HCT116 (cell line): ENCODE measurements around the gene ZSWIM9. TPM values are rescaled to one million over a fixed set of nuclear protein-coding genes. Genes with fewer than 3 reads are reported as not detected.

Experiments
- ATAC-seq: fragments of 200-7000 bp; cut with Tn5 transposase; 2 replicates; pipeline ENCODE4 v1.9.1; 2020; ENCODE audit warnings: mild to moderate bottlenecking, moderate library complexity
- BruUV-seq: library from RNA; stranded (reverse); fragments of 400-500 nt; replicated peaks from 2 replicates; lab custom pipeline; 2021; lab: Mats Ljungman, UMichigan
- CTCF ChIA-PET: fragments of 300-600 bp; sonication (Branson Sonifier 250); formaldehyde crosslinking; loops from one replicate; lab custom pipeline; 2021; ENCODE audit warnings: antibody characterized with exemption; lab: Charles Lee
- POLR2A ChIA-PET: fragments of 300-600, 350-600 bp; sonication (Branson Sonifier 250); formaldehyde crosslinking; loops from one replicate; lab custom pipeline; 2021; ENCODE audit warnings: antibody characterized with exemption; lab: Charles Lee
- RAD21 ChIA-PET, 2 experiments: fragments of 300-600 bp; sonication (Branson Sonifier 250); formaldehyde crosslinking; loops; one replicate each; lab custom pipeline; 2023; ENCODE audit warnings: low total read pairs in 2 of 2; ENCODE audit not compliant: uncharacterized antibody in 2 of 2, unreplicated experiment in 2 of 2, low non-redundant PET in 1 of 2; lab: Charles Lee
- DNase-seq: peaks from one replicate; pipeline ENCODE4 v3.0.0-alpha.2; 2010; ENCODE audit warnings: low read depth, low spot score
- H2AFZ ChIP-seq: fragments of 200-600 bp; shearing (Covaris generic), sonication (generic); 2 replicates; pipeline ENCODE4 v1.6.1; 2017; ENCODE audit warnings: low read depth, mixed run types, mixed read lengths, antibody characterized with exemption, low read length; ENCODE audit not compliant: poor library complexity, severe bottlenecking
- H3K27ac ChIP-seq: 2 replicates; pipeline ENCODE4 v1.5.1; 2012; ENCODE audit warnings: low read depth, low read length
- H3K27me3 ChIP-seq: fragments of 200-600 bp; sonication (generic); 2 replicates; pipeline ENCODE4 v1.6.1; 2016; ENCODE audit warnings: mixed run types, low read length, mixed read lengths; ENCODE audit not compliant: insufficient read depth
- H3K36me3 ChIP-seq, 2 experiments: fragments of 200-500 bp in 1 of 2; fragments of 200-600 bp in 1 of 2; sonication (Bioruptor generic) in 1 of 2; sonication (generic) in 1 of 2; 2 replicates each; pipeline versions ENCODE4 v1.5.1 to v1.6.1; 2014 to 2016; ENCODE audit warnings: low read length in 2 of 2, inconsistent platforms in 1 of 2, mixed read lengths in 1 of 2, mixed run types in 1 of 2; ENCODE audit not compliant: insufficient read depth in 2 of 2, control insufficient read depth in 1 of 2
- H3K4me1 ChIP-seq, 2 experiments: fragments of 200-600 bp in 1 of 2; sonication (generic) in 1 of 2; 2 replicates each; pipeline versions ENCODE4 v1.5.1 to v1.6.1; 2012 to 2017; ENCODE audit warnings: low read length in 2 of 2, inconsistent platforms in 1 of 2, mild to moderate bottlenecking in 1 of 2, mixed read lengths in 1 of 2, mixed run types in 1 of 2, moderate library complexity in 1 of 2; ENCODE audit not compliant: insufficient read depth in 2 of 2, control insufficient read depth in 1 of 2
- H3K4me2 ChIP-seq: fragments of 200-600 bp; sonication (generic); 2 replicates; pipeline ENCODE4 v1.6.1; 2017; ENCODE audit warnings: mixed run types, low read length, mixed read lengths
- H3K4me3 ChIP-seq, 2 experiments: fragments of 200-600 bp in 1 of 2; sonication (generic) in 1 of 2; replicated peaks in 1 of 2; 2 replicates each; pipeline ENCODE4 v1.5.1; 2011 to 2016; ENCODE audit warnings: low read length in 2 of 2, control low read depth in 1 of 2, low read depth in 1 of 2, mild to moderate bottlenecking in 1 of 2, mixed read lengths in 1 of 2, mixed run types in 1 of 2
- H3K79me2 ChIP-seq: fragments of 200-600 bp; sonication (generic); 2 replicates; pipeline ENCODE4 v1.6.1; 2017; ENCODE audit warnings: mild to moderate bottlenecking, mixed run types, low read length, moderate library complexity, mixed read lengths; ENCODE audit not compliant: insufficient read depth
- H3K9ac ChIP-seq: fragments of 200-600 bp; sonication (generic); 2 replicates; pipeline ENCODE4 v1.6.1; 2016; ENCODE audit warnings: low read length, mixed read lengths
- H3K9me2 ChIP-seq: fragments of 200-600 bp; sonication (generic), shearing (Covaris generic); 2 replicates; pipeline ENCODE4 v1.6.1; 2017; ENCODE audit warnings: mixed run types, mild to moderate bottlenecking, moderate library complexity; ENCODE audit not compliant: insufficient read depth
- H3K9me3 ChIP-seq, 2 experiments: fragments of 200-500 bp in 1 of 2; fragments of 200-600 bp in 1 of 2; sonication (Bioruptor generic) in 1 of 2; sonication (generic) in 1 of 2; 2 replicates each; pipeline ENCODE4 v1.6.1; 2014 to 2017; ENCODE audit warnings: low read length in 2 of 2, mixed read lengths in 2 of 2, inconsistent platforms in 1 of 2, low read depth in 1 of 2, mild to moderate bottlenecking in 1 of 2, mixed run types in 1 of 2, moderate library complexity in 1 of 2; ENCODE audit not compliant: control insufficient read depth in 1 of 2, insufficient read depth in 1 of 2
- H4K20me1 ChIP-seq: fragments of 200-600 bp; sonication (generic), shearing (Covaris generic); 2 replicates; pipeline ENCODE4 v1.6.1; 2017; ENCODE audit warnings: mixed run types, mild to moderate bottlenecking, moderate library complexity; ENCODE audit not compliant: insufficient read depth
- CBX3 ChIP-seq: IDR thresholded peaks from 2 replicates; pipeline ENCODE4 v1.6.1; 2012; ENCODE audit warnings: low read depth
- CEBPB ChIP-seq: IDR thresholded peaks from 2 replicates; pipeline ENCODE4 v1.6.1; 2012; ENCODE audit warnings: low read depth
- CTCF ChIP-seq, 3 experiments: fragments of 200-600 bp in 1 of 3; sonication (generic) in 1 of 3; IDR thresholded peaks in 2 of 3; conservative IDR thresholded peaks in 1 of 3; 2 replicates each; pipeline ENCODE4 v1.5.1; 2012 to 2017; ENCODE audit warnings: low read depth in 2 of 3, low read length in 2 of 3, antibody characterized with exemption in 1 of 3, borderline replicate concordance in 1 of 3, control low read depth in 1 of 3, mild to moderate bottlenecking in 1 of 3, mixed read lengths in 1 of 3, mixed run types in 1 of 3, moderate library complexity in 1 of 3; ENCODE audit not compliant: insufficient read depth in 1 of 3
- EZH2 ChIP-seq: fragments of 200-600 bp; sonication (generic); IDR thresholded peaks from 2 replicates; pipeline ENCODE4 v1.6.1; 2017; ENCODE audit warnings: antibody characterized with exemption, mixed run types
- RAD21 ChIP-seq: IDR thresholded peaks from 2 replicates; pipeline ENCODE4 v1.6.1; 2012; ENCODE audit warnings: low read depth, mild to moderate bottlenecking
- SRF ChIP-seq: IDR thresholded peaks from 2 replicates; pipeline ENCODE4 v1.6.1; 2012; ENCODE audit warnings: low read depth
- TCF7L2 ChIP-seq: IDR thresholded peaks from 2 replicates; pipeline ENCODE4 v1.7.0; 2011; ENCODE audit warnings: borderline replicate concordance, inconsistent platforms; ENCODE audit not compliant: insufficient read depth, insufficient read length; ENCODE audit errors: extremely low read depth
- intact Hi-C: fragments of 100-400 bp; cut with micrococcal nuclease; formaldehyde crosslinking; loops from 2 replicates; pipeline ENCODE4 v1.10.0; 2022
- total RNA-seq: library from RNA; stranded (reverse); gene quantifications from one replicate; pipeline ENCODE4 v1.2.1, GENCODE V29; 2021; ENCODE audit not compliant: unreplicated experiment

Gene ZSWIM9
- total RNA-seq, 1 experiment from 2014 or later: 10.2 TPM

DNA sequence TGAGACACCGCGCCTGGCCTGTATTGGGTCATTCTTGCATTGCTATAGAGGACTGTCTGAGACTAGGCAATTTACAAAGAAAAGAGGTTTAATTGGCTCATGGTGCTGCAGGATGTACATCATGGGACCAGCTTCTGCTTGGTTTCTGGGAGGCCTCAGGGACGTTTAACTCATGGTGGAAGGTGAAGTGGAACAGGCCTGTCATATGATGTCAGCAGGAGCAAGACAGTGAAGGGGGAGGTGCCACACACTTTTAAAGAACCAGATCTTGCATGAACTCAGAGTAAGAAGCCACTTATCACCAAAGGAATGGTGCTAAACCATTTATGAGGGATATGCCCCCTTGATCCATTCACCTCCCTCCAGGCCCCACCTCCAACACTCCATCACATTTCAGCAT is 66.6 kb downstream of the ZSWIM9 start:
- ATAC-seq (no peak), DNase-seq (no peak)
- TF ChIP-seq EZH2 (no peak), SRF (no peak), CEBPB (no peak), RAD21 (no peak), TCF7L2 (no peak), CTCF (IDR thresholded peaks at IDR 0.05 in 2 of 3, conservative IDR thresholded peaks at IDR 0.05 in 1 of 3; ENCODE audit: borderline replicate concordance in 1 of 3, insufficient read depth in 1 of 3, low read depth in 2 of 3, low read length in 2 of 3) (no peak), CBX3 (no peak)
- H3K4me1 ChIP-seq: peaks cover 11 to 13% of the 10 kb centered on the region in 2 experiments
- no peaks in the 10 kb centered on the region; a peak in 1 of 4 replicates for H3K36me3 ChIP-seq
- ChIA-PET POLR2A (no interaction called here), CTCF (no interaction called here), RAD21 (no interaction called here)
- no peak overlapping the region for H3K27ac ChIP-seq
- H3K4me2 ChIP-seq: no peak overlapping the region
- no peak overlapping the region for H3K4me3 ChIP-seq
- intact Hi-C loops: no loop called here
- no TSS peak for BruUV-seq
- no peaks in the 10 kb centered on the region for H3K9me3 ChIP-seq
- no peaks in the 10 kb centered on the region for H3K27me3 ChIP-seq
- H3K9me2 ChIP-seq: no peaks in the 10 kb centered on the region
- no peak overlapping the region for H3K9ac ChIP-seq
- no peak overlapping the region for H2AFZ ChIP-seq
- no peaks in the 10 kb centered on the region for H4K20me1 ChIP-seq
- no peaks in the 10 kb centered on the region for H3K79me2 ChIP-seq

DNA sequence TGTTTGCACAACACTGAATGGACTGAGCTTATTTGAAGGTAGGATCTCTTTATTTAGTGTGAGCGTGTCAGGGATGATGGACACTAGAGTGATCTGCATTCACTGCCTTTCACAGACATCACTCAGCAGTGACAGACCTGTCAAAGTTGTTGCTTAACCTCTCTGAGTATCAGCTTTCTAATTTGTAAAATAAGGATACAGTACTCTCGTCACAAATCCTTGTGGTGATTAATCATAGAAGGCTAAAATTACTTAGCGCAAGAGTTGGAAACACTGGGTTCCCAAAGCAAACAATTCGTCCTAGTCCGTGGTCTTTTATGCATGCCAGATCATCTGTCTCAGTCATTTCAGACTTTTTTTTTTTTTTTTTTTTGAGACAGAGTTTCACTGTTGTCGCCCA is 68.6 kb downstream of the ZSWIM9 start:
- ATAC-seq (no peak), DNase-seq (no peak)
- peaks cover 11 to 13% of the 10 kb centered on the region in 2 experiments for H3K4me1 ChIP-seq
- POLR2A ChIA-PET: no interaction called here
- no peaks in the 10 kb centered on the region for H3K9me3 ChIP-seq
- H3K4me3 ChIP-seq: no peak overlapping the region
- no TSS peak for BruUV-seq
- no peaks in the 10 kb centered on the region for H3K9me2 ChIP-seq
- no peak overlapping the region for H3K9ac ChIP-seq
- no peak overlapping the region for H3K27ac ChIP-seq
- no peaks in the 10 kb centered on the region for H3K36me3 ChIP-seq
- no peak overlapping the region for H2AFZ ChIP-seq
- no peaks in the 10 kb centered on the region for H3K27me3 ChIP-seq
- H3K4me2 ChIP-seq: peak overlapping the region; percentile 69
- CTCF ChIA-PET: no interaction called here
- RAD21 ChIA-PET: interaction anchor here in 1 of 2 experiments (1.0 kb wide), 1 partner anchor 35 kb away, joined by 3 read pairs; no protein-coding TSS in a partner anchor
- H4K20me1 ChIP-seq: no peaks in the 10 kb centered on the region
- intact Hi-C loops: no loop called here
- no peaks in the 10 kb centered on the region for H3K79me2 ChIP-seq
- TF ChIP-seq RAD21: no peak
- no peak for TF ChIP-seq CBX3
